ENCODE measurements around the gene AGAP1. TPM values are rescaled to one million over a fixed set of nuclear protein-coding genes. Genes with fewer than 3 reads are reported as not detected.

The AGAP1 gene
- polyA plus RNA-seq, 1 donor from 2014 or later = 17.4 TPM

DNA sequence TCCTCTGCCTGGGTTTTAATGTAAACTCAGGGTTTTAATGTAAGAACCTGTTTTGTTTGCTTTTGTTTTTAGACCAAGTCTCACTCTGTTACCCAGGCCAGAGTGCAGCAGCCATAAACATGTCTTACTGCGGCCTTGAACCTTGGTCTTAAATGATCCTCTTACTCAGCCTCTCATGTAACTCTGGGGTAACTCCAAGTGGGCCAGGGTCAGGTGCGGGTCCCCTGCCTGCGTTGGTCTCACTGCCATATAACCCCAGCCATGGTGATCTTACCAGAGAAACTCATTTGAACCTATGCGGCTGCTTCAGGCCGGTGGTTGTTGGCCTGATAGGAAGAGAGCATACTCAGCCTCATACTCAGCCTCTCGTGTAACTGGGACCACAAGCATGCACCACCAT, 89.3 kb downstream of the AGAP1 start:
- Histone ChIP-seq H3K4me2 (ENCODE audit: low read length) (no peak overlapping the region), H3K27me3 (ENCODE audit: insufficient read depth, low read depth, low read length) (no peaks in the 10 kb centered on the region), H3K9me2 (ENCODE audit: insufficient read depth, low read length) (no peaks in the 10 kb centered on the region), H3K79me2 (replicated peaks; ENCODE audit: insufficient read depth, low read length) (peaks cover 5% of the 10 kb centered on the region), H3K4me3 (ENCODE audit: low read length) (no peak overlapping the region), H3K36me3 (ENCODE audit: insufficient read depth, low read length) (no peaks in the 10 kb centered on the region), H3K9ac (ENCODE audit: low read length) (no peak overlapping the region), H3F3A (ENCODE audit: insufficient read depth, low read length, poor library complexity, severe bottlenecking) (no peaks in the 10 kb centered on the region), H4K20me1 (ENCODE audit: insufficient read depth) (no peaks in the 10 kb centered on the region), H3K27ac (ENCODE audit: low read length) (no peak overlapping the region), H2AFZ (ENCODE audit: low read depth, low read length) (no peak overlapping the region), H3K9me3 (ENCODE audit: low read length) (no peaks in the 10 kb centered on the region)
- TF ChIP-seq RAD21 (conservative IDR thresholded peaks at IDR 0.05) (no peak), SMC3 (conservative IDR thresholded peaks at IDR 0.05; ENCODE audit: poor library complexity) (no peak)
- TF ChIP-seq, protein P1, sequence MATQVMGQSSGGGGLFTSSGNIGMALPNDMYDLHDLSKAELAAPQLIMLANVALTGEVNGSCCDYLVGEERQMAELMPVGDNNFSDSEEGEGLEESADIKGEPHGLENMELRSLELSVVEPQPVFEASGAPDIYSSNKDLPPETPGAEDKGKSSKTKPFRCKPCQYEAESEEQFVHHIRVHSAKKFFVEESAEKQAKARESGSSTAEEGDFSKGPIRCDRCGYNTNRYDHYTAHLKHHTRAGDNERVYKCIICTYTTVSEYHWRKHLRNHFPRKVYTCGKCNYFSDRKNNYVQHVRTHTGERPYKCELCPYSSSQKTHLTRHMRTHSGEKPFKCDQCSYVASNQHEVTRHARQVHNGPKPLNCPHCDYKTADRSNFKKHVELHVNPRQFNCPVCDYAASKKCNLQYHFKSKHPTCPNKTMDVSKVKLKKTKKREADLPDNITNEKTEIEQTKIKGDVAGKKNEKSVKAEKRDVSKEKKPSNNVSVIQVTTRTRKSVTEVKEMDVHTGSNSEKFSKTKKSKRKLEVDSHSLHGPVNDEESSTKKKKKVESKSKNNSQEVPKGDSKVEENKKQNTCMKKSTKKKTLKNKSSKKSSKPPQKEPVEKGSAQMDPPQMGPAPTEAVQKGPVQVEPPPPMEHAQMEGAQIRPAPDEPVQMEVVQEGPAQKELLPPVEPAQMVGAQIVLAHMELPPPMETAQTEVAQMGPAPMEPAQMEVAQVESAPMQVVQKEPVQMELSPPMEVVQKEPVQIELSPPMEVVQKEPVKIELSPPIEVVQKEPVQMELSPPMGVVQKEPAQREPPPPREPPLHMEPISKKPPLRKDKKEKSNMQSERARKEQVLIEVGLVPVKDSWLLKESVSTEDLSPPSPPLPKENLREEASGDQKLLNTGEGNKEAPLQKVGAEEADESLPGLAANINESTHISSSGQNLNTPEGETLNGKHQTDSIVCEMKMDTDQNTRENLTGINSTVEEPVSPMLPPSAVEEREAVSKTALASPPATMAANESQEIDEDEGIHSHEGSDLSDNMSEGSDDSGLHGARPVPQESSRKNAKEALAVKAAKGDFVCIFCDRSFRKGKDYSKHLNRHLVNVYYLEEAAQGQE (IDR thresholded peaks at IDR 0.05; ENCODE audit: borderline replicate concordance) = no peak

DNA sequence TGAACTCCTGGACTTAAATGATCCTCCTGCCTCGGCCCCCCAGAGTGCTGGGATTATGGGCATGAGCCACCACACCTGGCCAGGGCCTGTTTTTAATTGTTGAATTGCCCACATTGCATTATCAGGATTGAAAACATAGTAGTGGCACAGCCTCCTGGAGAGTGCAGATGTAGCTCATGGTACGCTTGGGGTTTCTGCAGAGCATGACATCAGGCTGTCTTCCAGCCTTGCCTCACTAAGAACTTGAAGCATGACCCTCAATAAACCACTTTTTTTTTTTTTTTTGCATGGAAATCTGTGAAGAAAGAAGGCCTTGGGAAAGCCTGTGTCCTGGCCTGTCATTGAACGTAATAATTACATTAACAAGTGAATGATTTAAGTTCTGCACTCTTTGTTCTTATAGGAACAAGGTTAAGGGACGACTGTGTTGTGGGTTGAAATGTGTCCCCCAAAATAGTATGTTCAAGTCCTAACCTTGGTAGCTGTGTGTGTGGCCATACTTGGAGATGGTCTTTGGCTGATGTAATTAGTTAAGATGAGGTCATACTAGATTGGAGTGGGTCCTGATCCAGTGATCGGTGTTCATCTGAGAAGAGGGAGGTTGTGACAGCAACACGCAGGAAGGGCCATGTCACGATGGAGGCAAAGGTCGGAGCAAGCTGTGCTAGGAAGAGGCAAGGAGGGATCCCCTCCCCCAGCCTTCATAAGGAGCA, 90.2 kb downstream of the AGAP1 start:
- no peak overlapping the region for H2AFZ ChIP-seq (ENCODE audit: low read depth, low read length)
- H3K9ac ChIP-seq (ENCODE audit: low read length) = no peak overlapping the region
- H3K4me3 ChIP-seq (ENCODE audit: low read length) = no peak overlapping the region
- no peaks in the 10 kb centered on the region for H3K36me3 ChIP-seq (ENCODE audit: insufficient read depth, low read length)
- no peaks in the 10 kb centered on the region for H3K9me2 ChIP-seq (ENCODE audit: insufficient read depth, low read length)
- H3F3A ChIP-seq (ENCODE audit: insufficient read depth, low read length, poor library complexity, severe bottlenecking) = no peaks in the 10 kb centered on the region
- no peak overlapping the region for H3K4me2 ChIP-seq (ENCODE audit: low read length)
- no peaks in the 10 kb centered on the region for H4K20me1 ChIP-seq (ENCODE audit: insufficient read depth)
- no peaks in the 10 kb centered on the region for H3K9me3 ChIP-seq (ENCODE audit: low read length)
- no peaks in the 10 kb centered on the region for H3K27me3 ChIP-seq (ENCODE audit: insufficient read depth, low read depth, low read length)
- no peak overlapping the region for H3K27ac ChIP-seq (ENCODE audit: low read length)
- TF ChIP-seq TAF1 (IDR thresholded peaks at IDR 0.05; ENCODE audit: low read depth) (no peak), RAD21 (conservative IDR thresholded peaks at IDR 0.05) (no peak), POLR2AphosphoS5 (IDR thresholded peaks at IDR 0.05) (no peak), MXI1 (conservative IDR thresholded peaks at IDR 0.05; ENCODE audit: poor library complexity, severe bottlenecking) (no peak), SMC3 (conservative IDR thresholded peaks at IDR 0.05; ENCODE audit: poor library complexity) (no peak), EP300 (conservative IDR thresholded peaks at IDR 0.05; ENCODE audit: poor library complexity, severe bottlenecking) (no peak), EZH2 (IDR thresholded peaks at IDR 0.05; ENCODE audit: borderline replicate concordance, insufficient read depth, low read length, poor library complexity, severe bottlenecking) (no peak)
- TF ChIP-seq, protein P2, sequence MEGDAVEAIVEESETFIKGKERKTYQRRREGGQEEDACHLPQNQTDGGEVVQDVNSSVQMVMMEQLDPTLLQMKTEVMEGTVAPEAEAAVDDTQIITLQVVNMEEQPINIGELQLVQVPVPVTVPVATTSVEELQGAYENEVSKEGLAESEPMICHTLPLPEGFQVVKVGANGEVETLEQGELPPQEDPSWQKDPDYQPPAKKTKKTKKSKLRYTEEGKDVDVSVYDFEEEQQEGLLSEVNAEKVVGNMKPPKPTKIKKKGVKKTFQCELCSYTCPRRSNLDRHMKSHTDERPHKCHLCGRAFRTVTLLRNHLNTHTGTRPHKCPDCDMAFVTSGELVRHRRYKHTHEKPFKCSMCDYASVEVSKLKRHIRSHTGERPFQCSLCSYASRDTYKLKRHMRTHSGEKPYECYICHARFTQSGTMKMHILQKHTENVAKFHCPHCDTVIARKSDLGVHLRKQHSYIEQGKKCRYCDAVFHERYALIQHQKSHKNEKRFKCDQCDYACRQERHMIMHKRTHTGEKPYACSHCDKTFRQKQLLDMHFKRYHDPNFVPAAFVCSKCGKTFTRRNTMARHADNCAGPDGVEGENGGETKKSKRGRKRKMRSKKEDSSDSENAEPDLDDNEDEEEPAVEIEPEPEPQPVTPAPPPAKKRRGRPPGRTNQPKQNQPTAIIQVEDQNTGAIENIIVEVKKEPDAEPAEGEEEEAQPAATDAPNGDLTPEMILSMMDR (IDR thresholded peaks at IDR 0.05; ENCODE audit: poor library complexity, severe bottlenecking) = no peak
- TF ChIP-seq, protein P1 (IDR thresholded peaks at IDR 0.05; ENCODE audit: borderline replicate concordance) = no peak
- peaks cover under 1% of the 10 kb centered on the region for H3K79me2 ChIP-seq (replicated peaks; ENCODE audit: insufficient read depth, low read length)

Data from neural cell (in vitro differentiated cells).